Body of pancreas (tissue), 4 donors: ENCODE data around the gene AHSP. TPM values are rescaled to one million over a fixed set of nuclear protein-coding genes. Genes with fewer than 3 reads are reported as not detected.

Experiments
- ATAC-seq: fragments of 150-250 bp; one replicate; pipeline ENCODE4 v1.9.1; 2016
- DNase-seq, 4 donors: peaks; one replicate each; pipeline ENCODE4 v3.0.0-alpha.2; 2019
- H3K27ac ChIP-seq, 4 donors: fragments of 200-600 bp; sonication (generic); 1 replicate in 3 of 4; 2 replicates in 1 of 4; pipeline versions ENCODE4 v1.5.1 to v1.6.1; 2016 to 2019; ENCODE audit warnings: mild to moderate bottlenecking in 1 of 4, mixed read lengths in 1 of 4, moderate library complexity in 1 of 4
- H3K27me3 ChIP-seq, 2 donors: fragments of 200-600 bp; sonication (generic); one replicate each; pipeline ENCODE4 v1.6.0; 2016; ENCODE audit warnings: mild to moderate bottlenecking in 1 of 2
- H3K36me3 ChIP-seq, 2 donors: fragments of 200-600 bp; sonication (generic); replicated peaks in 1 of 2; 2 replicates each; pipeline ENCODE4 v1.5.1; 2016; ENCODE audit warnings: low read depth in 2 of 2; ENCODE audit not compliant: insufficient read depth in 1 of 2
- H3K4me1 ChIP-seq: fragments of 200-600 bp; sonication (generic); one replicate; pipeline ENCODE4 v1.6.0; 2016
- H3K4me3 ChIP-seq, 2 donors: fragments of 200-600 bp; sonication (generic); 1 replicate in 1 of 2; 2 replicates in 1 of 2; pipeline ENCODE4 v1.5.1; 2016 to 2019
- H3K9me3 ChIP-seq, 3 donors: fragments of 200-600 bp; sonication (generic); 1 replicate in 2 of 3; 2 replicates in 1 of 3; pipeline ENCODE4 v1.5.1; 2016
- CTCF ChIP-seq, 7 experiments: fragments of 450-650 bp in 4 of 7; fragments of 200-600 bp in 3 of 7; sonication (generic) in 3 of 7; IDR thresholded peaks; one replicate each; pipeline ENCODE4 v1.5.1; 2016 to 2019; ENCODE audit warnings: antibody characterized with exemption in 7 of 7
- POLR2A ChIP-seq, 3 donors: fragments of 450-650 bp; IDR thresholded peaks; one replicate each; pipeline ENCODE4 v1.6.1; 2016; ENCODE audit warnings: antibody characterized with exemption in 3 of 3, mild to moderate bottlenecking in 2 of 3
- WGBS, 2 donors: methylation state at CpG; one replicate each; pipeline ENCODE4 v1.1.5; 2017; 5-methylcytosine and 5-hydroxymethylcytosine counted together
- intact Hi-C: fragments of 100-400 bp; cut with DNase I; formaldehyde crosslinking; loops from one replicate; pipeline ENCODE4 v1.15.1; 2023
- total RNA-seq, 2 donors: library from RNA; depleted of rRNA; stranded (reverse); fragments of >200 nt; gene quantifications; one replicate each; pipeline ENCODE4 v1.1.0, GENCODE V29; 2016

The AHSP gene
- total RNA-seq, 2 donors from 2014 or later: not detected

DNA sequence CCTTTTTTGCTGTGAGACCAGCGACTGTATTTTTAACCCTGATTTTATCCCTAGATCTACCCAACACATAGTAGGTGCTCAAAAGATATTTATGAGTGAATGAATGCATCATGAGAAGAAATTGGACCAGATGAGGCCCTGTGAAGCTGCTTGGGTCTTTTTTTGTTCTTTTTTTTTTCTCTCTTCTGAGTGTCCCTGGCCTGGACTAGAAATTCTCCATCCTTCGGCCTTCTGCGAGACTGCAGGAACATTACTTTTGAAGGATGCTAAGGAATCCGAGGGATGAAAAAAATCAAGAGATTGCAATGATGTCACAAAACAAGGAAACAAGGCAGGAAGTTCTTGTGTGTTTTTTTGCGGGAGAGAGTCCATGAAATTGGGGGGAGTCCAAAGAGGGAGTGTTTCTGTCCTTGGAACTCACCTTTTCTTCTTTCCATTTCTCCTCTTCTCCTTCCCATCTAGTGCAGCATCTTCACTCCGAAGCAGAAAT lies 18.9 kb upstream of the AHSP start:
- peak; percentile 16 for ATAC-seq
- no peak for DNase-seq
- no peaks in the 10 kb centered on the region for H3K27me3 ChIP-seq
- peak overlapping the region; percentile 90 to 93 (median 92) for H3K27ac ChIP-seq
- H3K4me3 ChIP-seq: peak overlapping the region; percentile 85 to 100
- H3K9me3 ChIP-seq: no peaks in the 10 kb centered on the region
- TF ChIP-seq POLR2A (IDR thresholded peaks at IDR 0.05): no peak
- no peak for TF ChIP-seq CTCF (IDR thresholded peaks at IDR 0.05)
- intact Hi-C loops: no loop called here
- H3K4me1 ChIP-seq: peaks cover 28% of the 10 kb centered on the region
- no peaks in the 10 kb centered on the region for H3K36me3 ChIP-seq
- WGBS, 2 donors: 8 to 10% methylated on average over 6 of the region's 6 CpGs

DNA sequence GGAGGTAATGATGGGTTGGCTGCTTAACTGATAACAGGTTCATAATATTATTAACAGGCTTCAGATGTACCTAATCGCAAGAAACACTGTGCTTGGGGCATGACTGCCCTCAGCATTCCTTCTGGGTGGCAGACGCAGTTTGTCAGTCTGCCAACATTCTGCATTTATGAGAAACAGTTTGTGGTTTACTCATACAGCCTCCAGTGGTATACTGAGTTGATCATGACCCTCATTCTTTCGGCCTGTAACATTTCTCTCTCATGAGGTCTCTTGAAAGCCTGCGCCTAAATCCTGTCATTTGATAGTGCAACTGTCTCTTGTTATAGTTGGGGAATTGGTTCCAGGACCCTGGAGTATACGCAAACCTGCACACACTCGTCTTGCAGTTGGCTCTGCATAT lies 14.6 kb upstream of the AHSP start:
- no peak for ATAC-seq

DNA sequence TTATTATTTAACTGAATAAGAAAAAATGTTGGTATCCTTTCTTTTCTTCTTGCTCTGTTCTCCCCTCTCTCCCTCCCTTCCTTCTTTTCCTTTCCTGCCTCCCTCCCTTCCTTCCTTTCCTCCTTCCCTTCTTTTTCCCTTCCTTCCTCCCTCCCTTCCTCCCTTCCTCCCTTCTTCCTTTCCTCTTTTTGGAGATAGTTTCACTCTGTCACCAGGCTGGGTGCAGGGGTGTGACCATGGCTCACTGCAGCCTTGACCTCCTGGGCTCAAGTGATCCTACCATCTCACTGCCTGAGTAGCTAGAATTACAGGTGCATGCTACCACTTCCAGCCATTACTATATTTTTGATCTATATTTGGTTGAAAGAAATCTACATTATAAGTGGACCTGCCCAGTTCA lies 13.8 kb upstream of the AHSP start:
- no peaks in the 10 kb centered on the region for H3K9me3 ChIP-seq
- no peak overlapping the region for H3K27ac ChIP-seq
- intact Hi-C loops: no loop called here
- no peak for TF ChIP-seq POLR2A (IDR thresholded peaks at IDR 0.05)
- no peak for TF ChIP-seq CTCF (IDR thresholded peaks at IDR 0.05)
- no peak for ATAC-seq
- no peaks in the 10 kb centered on the region for H3K36me3 ChIP-seq
- H3K4me3 ChIP-seq: no peak overlapping the region
- DNase-seq: no peak
- H3K4me1 ChIP-seq: peaks cover 12% of the 10 kb centered on the region
- no peaks in the 10 kb centered on the region for H3K27me3 ChIP-seq

More for the DNA sequence above, 14.6 kb upstream of the AHSP start:
- Histone ChIP-seq H3K36me3 (no peaks in the 10 kb centered on the region), H3K4me3 (no peak overlapping the region), H3K27ac (no peak overlapping the region), H3K9me3 (no peaks in the 10 kb centered on the region), H3K27me3 (no peaks in the 10 kb centered on the region), H3K4me1 (peaks cover 12% of the 10 kb centered on the region)
- intact Hi-C loops: no loop called here
- TF ChIP-seq CTCF (IDR thresholded peaks at IDR 0.05) (no peak), POLR2A (IDR thresholded peaks at IDR 0.05) (no peak)
- WGBS, 2 donors: 73 to 76% methylated on average over 6 of the region's 6 CpGs
- DNase-seq: no peak

DNA sequence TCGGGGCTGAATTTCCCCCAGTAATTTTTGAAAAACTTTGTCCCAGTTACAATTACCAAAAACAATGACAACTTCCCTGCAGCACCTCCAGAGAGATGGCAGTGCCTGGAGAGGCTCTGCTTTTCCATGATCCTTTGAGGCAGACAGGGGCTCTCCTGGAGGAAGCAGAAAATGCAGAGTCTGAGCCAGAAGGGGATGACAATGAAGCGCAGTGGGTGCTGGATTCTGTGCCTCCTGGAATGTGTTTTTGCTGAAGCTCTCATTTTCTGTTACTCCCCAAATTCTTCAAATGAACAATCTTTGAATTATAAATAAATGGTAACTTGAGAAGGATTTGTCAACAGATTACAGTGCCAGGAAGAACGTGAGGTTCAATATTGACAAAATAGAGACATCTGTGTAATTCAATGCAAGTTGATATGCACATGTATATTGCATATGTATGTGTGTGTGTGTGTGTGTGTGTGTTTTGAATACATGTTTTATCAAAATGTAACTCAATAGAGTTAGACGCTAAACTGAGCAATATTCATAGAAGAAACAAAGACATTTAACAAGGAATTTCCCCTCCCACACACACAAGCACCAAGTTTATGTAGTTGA lies 9.8 kb upstream of the AHSP start:
- Histone ChIP-seq H3K36me3 (no peaks in the 10 kb centered on the region), H3K4me3 (no peak overlapping the region), H3K4me1 (no peaks in the 10 kb centered on the region), H3K9me3 (no peaks in the 10 kb centered on the region), H3K27me3 (no peaks in the 10 kb centered on the region), H3K27ac (no peak overlapping the region)
- intact Hi-C loops: no loop called here
- DNase-seq: no peak
- no peak for ATAC-seq
- WGBS, 2 donors: 63 to 64% methylated on average over 4 of the region's 4 CpGs
- TF ChIP-seq POLR2A (IDR thresholded peaks at IDR 0.05) (no peak), CTCF (IDR thresholded peaks at IDR 0.05) (no peak)

DNA sequence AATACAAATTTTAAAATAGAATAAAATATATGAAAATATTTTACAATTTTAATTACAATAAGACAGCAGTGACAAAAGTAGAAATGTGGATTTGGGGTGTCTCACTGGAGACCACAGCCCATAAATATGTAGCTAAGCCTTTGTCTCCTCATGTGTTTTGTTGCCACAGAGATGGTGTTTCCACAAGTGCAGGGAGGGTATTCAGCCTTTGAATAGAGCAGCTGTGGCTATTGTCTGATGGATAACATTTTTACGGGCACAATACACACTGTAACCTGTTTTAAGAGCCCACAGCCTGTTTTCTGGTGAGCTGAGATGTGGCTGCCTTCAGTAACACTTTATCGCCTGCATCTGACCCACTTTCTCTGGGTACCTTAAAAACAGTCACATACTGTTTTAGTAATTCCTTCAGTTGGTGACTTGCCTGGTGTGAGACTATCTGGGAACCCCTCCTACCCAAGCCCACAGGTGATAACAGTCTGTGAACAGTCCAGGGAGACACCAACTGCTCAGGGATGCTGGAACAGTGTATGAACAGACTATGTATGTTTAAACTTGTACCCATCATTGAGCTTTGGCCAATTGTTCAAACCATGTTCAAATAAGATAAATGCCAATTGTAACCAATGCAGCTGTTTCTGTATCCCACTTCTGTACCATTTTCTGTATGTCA lies 7.8 kb upstream of the AHSP start:
- no peaks in the 10 kb centered on the region for H3K4me1 ChIP-seq
- H3K36me3 ChIP-seq: no peaks in the 10 kb centered on the region
- ATAC-seq (no peak), DNase-seq (no peak)
- no peaks in the 10 kb centered on the region for H3K9me3 ChIP-seq
- WGBS, 2 donors: 81 to 86% methylated on average over 2 of the region's 2 CpGs
- H3K4me3 ChIP-seq: no peak overlapping the region
- H3K27ac ChIP-seq: no peak overlapping the region
- no peaks in the 10 kb centered on the region for H3K27me3 ChIP-seq
- TF ChIP-seq CTCF (IDR thresholded peaks at IDR 0.05) (no peak), POLR2A (IDR thresholded peaks at IDR 0.05) (no peak)
- intact Hi-C loops: no loop called here
